COLO829 (cell line): Measurements from ENCODE around the gene CCP110.
A peak's percentile ranks its signal among the peaks of the same experiment; 100 is the strongest.
"Not testable (repeated sequence)": the region's sequence is repeated elsewhere in the genome, so short reads cannot be mapped to it uniquely, and the experiment has no call there.

Source experiments
- DNase-seq: peaks from one replicate; pipeline ENCODE4 v3.0.0; 2012; ENCODE audit warnings: low spot score

The CCP110 gene

GRCh38 chr16:19513377-19514053 is 10.2 kb upstream of the CCP110 start:
- no peak for DNase-seq

DNA sequence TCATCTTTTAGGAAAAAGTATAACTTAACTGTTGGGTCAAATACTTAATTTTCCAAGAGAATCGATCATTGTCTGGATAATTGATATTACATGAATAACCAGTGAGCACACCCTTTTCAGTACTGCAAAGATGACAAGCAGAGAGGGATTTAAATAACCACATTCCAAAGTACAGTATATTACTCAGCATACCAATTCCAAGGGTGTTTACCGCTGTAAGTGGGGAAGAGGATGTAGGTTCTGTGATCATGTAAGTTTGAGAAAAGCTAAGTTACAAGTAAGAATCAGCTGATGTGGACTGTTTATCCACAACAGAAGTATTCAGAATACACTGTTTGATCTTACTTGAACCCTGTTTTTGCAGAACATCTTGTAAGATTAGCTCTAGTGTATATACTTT is 8.0 kb upstream of the CCP110 start:
- DNase-seq: no peak

- no peak for DNase-seq
Observed at GRCh38 chr16:19517424-19518089, 6.2 kb upstream of the CCP110 start.

DNA sequence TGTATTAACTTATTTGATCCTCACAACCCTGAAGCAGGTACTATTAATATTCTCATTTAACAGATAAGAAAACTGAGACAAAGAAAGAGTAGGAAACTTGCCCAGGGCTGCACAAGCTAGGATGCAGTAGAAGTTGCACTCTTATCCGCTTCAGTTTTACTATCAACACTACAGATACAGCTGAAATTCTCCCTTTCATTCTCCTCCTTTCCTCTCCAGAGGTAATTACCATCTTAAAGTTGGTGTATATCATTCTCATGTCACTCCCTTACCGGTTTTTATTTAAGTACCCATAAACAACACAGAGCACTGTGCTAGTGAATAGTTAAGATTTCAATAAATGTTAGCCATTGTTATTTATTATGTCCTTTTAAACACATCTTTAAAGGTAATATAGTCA is 5.4 kb upstream of the CCP110 start:
- DNase-seq: no peak

DNA sequence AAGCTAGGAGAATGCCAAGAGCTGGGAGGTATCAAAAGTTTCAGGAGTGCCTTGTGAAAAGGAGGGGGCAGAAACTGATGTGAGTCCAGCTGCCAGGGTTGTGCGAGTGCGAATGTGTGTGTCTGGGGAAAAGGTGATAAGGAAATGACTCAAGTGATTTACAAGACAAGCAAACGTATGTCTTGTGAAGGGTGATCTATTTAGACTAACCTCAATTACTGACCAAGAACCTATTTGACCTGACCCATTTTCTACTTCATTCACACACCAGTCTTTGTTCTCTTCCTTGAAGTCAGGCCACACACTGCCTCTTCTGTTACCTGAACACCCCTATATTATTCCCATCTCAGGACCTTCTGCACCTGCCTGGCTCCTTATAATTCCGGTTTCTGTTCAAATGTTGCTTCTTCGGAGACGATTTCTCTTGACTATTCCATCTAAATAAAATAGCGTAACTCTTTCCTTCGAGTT is 2.8 kb upstream of the CCP110 start:
- DNase-seq: peak; percentile 13

GRCh38 chr16:19521471-19522396 is 2.0 kb upstream of the CCP110 start, which contains the start of gene GDE1:
Gene GDE1, minus strand, starts transcription at chr16:19522098. Its CDS starts 134 bp downstream, at chr16:19521964.
- peak; percentile 90 for DNase-seq

- no peak for DNase-seq
Observed at GRCh38 chr16:19522397-19522732, 1.4 kb upstream of the CCP110 start.

DNA sequence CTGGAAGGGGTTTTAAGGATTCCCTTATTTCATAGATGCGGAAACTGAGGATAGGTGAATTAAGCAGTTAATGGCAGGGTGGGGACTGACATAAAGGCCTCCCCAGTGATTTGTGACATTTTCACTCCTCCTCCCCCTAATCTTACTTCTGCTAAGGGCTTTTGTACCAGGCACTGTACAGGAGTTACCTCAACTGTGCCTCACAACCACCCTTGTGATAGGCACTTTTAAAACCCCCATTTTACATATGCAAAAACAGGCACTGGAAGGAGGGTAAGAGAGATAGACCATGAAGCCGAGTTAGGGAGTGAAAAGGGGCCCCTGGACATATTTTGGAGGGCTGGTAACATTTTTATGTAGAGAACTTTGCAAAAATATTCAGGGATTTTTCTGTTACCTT is 982 bp upstream of the CCP110 start:
- DNase-seq: no peak

- DNase-seq: no peak
Observed at GRCh38 chr16:19523184-19523558, 571 bp upstream of the CCP110 start.

GRCh38 chr16:19524356-19524615 is 544 bp downstream of the CCP110 start:
- no peak for DNase-seq

DNA sequence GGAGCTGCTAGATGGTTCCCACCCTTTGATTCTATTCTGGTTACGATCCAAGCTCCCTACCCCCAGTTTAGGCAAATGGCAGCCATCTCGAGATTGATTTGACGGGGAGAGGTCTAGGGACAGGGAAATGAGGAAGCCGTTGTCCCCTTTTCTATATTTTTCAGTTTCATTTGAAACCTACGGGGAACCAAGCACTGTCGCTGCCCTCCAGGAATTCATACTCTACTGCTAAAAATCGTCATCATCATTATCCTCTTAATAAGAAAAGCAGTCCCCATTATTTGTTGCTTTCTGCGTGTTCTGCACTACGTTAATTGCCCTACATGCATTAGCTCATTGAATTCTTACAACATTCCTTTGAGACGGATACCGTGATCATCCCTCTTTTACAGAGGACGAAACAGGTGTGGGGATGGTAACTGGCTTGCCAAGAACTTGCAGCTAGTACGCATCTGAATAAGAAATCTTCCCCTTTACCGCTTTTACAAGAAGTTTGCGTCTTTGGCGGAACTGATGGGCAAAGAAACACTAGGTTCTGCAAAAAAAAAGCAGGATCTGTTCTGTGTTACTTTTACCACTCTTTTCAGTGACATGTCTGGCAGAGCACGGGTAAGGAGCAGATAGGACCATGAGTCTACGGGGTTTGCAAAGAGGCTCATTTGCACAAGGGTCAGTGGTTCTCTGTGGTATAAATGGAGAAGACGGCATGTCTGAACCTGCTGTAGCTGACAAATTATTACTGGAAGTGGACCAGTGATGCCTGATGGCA is 1.1 kb downstream of the CCP110 start:
- no peak for DNase-seq

- no peak for DNase-seq
Observed at GRCh38 chr16:19525385-19525723, 1.6 kb downstream of the CCP110 start.

GRCh38 chr16:19527161-19527560 is 3.4 kb downstream of the CCP110 start:
- no peak for DNase-seq

DNA sequence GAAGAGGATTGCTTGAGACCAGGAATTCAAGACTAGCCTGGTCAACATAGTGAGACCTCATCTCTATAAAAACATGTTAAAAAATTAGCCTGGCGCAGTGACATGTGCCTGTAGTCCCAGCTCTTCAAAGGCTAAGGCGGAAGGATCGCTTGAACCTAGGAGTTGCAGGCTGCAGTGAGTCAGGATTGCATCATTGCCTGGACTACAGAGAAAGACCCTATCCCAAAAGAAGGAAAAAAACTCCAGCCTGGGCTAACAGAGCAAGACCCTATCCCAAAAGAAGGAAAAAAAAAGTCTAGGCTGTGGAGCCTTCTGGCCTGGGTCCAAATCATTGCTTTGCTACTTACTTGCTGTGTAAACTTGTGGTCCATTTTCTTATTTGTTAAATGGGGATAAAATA is 4.9 kb downstream of the CCP110 start:
- DNase-seq: no peak

- DNase-seq: no peak
Observed at GRCh38 chr16:19532601-19533000, 8.9 kb downstream of the CCP110 start.

- no peak for DNase-seq
Observed at GRCh38 chr16:19540241-19540970, 16.7 kb downstream of the CCP110 start.

DNA sequence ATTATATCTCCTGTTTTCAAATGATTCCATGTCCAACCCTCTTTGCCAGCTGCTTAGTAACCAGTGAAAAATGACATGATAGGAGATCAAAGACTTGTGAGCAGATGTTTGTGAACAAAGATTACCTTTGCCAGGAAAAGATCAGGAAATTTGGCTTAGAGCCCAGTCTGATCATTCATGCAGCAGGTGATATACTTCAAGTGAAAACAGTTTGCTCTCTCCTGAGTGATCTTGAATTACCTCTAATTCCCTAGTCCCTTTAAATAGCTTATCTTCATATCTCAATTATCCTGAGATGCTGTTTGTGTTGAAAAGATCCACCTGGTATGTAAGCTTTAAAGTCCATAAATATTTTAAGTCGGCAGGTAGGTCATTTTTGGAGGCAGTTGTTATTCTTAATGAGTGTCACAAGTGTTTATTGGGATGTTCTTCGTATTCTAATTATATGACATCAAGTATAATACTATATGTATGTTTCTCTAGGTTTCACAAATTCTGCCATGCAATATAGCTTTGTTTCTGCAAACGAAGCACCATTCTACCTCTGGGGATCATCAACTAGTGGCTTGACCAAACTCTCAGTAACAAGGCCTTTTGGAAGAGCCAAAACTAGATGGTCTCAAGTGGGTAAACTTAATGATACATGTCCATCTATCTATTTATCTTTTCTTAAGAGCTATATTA is 18.5 kb downstream of the CCP110 start:
- DNase-seq: no peak

- DNase-seq: not testable (repeated sequence)
Observed at GRCh38 chr16:19543278-19543996, 19.7 kb downstream of the CCP110 start.

DNA sequence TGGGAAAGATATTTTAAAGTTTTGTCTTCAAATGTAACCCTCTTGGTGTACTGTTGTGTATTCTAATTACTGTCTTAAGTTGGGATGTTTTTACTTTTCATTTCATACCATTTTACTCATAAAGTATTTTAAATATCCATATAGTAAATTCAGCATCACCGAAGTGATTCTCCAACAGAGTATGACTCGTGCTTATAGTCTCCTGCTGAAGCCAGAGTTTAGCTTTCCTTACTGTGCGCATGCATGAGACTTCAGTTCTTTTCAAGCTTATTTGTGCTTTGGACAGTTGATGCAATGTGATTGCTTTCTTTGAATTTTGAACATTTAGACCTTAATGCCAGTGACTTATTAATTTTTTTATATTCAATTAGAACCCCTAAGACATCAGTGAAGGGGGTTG is 24.4 kb downstream of the CCP110 start:
- no peak for DNase-seq

- no peak for DNase-seq
Observed at GRCh38 chr16:19549673-19550072, 25.9 kb downstream of the CCP110 start.
